ENCODE results near the gene FBXO21. TPM values are rescaled to one million over a fixed set of nuclear protein-coding genes. Genes with fewer than 3 reads are reported as not detected.

FBXO21 gene
- total RNA-seq, 1 donor from 2014 or later: 69.3 TPM

- Histone ChIP-seq H3K27ac (no peak overlapping the region), H2AFZ (replicated peaks) (no peak overlapping the region), H3K4me2 (no peak overlapping the region), H3K9ac (no peak overlapping the region), H3K4me3 (no peak overlapping the region), H3K27me3 (no peaks in the 10 kb centered on the region), H3K79me2 (ENCODE audit: low read depth) (no peaks in the 10 kb centered on the region), H3K36me3 (no peaks in the 10 kb centered on the region), H3K4me1 (peaks cover 5% of the 10 kb centered on the region), H4K20me1 (ENCODE audit: low read depth) (no peaks in the 10 kb centered on the region), H3K9me3 (ENCODE audit: low read depth) (no peaks in the 10 kb centered on the region), H3F3A (ENCODE audit: low read depth) (peaks cover 48% of the 10 kb centered on the region)
- peaks cover 8% of the 10 kb centered on the region for H3K9me3 Mint-ChIP-seq
- no peaks in the 10 kb centered on the region for H3K36me3 Mint-ChIP-seq
- no peak overlapping the region for H3K4me3 Mint-ChIP-seq
- H3K27ac Mint-ChIP-seq: no peak overlapping the region
- H3K27me3 Mint-ChIP-seq (ENCODE audit: insufficient read depth, low read depth): peaks cover 26% of the 10 kb centered on the region
- no peak for DNase-seq (ENCODE audit: low spot score)
- TF ChIP-seq EZH2phosphoT487 (IDR thresholded peaks at IDR 0.05) (no peak), EZH2 (IDR thresholded peaks at IDR 0.05) (no peak), CTCF (IDR thresholded peaks at IDR 0.05) (no peak)
- peaks cover 41% of the 10 kb centered on the region for H3K4me1 Mint-ChIP-seq
These were observed 64.5 kb downstream of the FBXO21 start for GRCh38 chr12:117125767-117126166.

- peaks cover 5% of the 10 kb centered on the region for H3K4me1 ChIP-seq
- H4K20me1 ChIP-seq (ENCODE audit: low read depth): no peaks in the 10 kb centered on the region
- Mint-ChIP-seq H3K9me3 (peaks cover 8% of the 10 kb centered on the region), H3K27ac (no peak overlapping the region), H3K4me1 (peaks cover 35% of the 10 kb centered on the region), H3K36me3 (no peaks in the 10 kb centered on the region), H3K4me3 (no peak overlapping the region), H3K27me3 (ENCODE audit: insufficient read depth, low read depth) (peaks cover 23% of the 10 kb centered on the region)
- H3F3A ChIP-seq (ENCODE audit: low read depth): peaks cover 48% of the 10 kb centered on the region
- H3K4me2 ChIP-seq: no peak overlapping the region
- H3K4me3 ChIP-seq: no peak overlapping the region
- no peak for TF ChIP-seq EZH2phosphoT487 (IDR thresholded peaks at IDR 0.05)
- TF ChIP-seq CTCF (IDR thresholded peaks at IDR 0.05): no peak
- TF ChIP-seq EZH2 (IDR thresholded peaks at IDR 0.05): no peak
- no peaks in the 10 kb centered on the region for H3K79me2 ChIP-seq (ENCODE audit: low read depth)
- no peaks in the 10 kb centered on the region for H3K36me3 ChIP-seq
- no peaks in the 10 kb centered on the region for H3K9me3 ChIP-seq (ENCODE audit: low read depth)
- no peaks in the 10 kb centered on the region for H3K27me3 ChIP-seq
- H3K9ac ChIP-seq: no peak overlapping the region
- DNase-seq (ENCODE audit: low spot score): no peak
- no peak overlapping the region for H2AFZ ChIP-seq (replicated peaks)
- no peak overlapping the region for H3K27ac ChIP-seq
These were observed 65.0 kb downstream of the FBXO21 start for GRCh38 chr12:117125272-117125613.

GRCh38 chr12:117124421-117125271 lies 65.6 kb downstream of the FBXO21 start:
- Histone ChIP-seq H3F3A (ENCODE audit: low read depth) (peaks cover 47% of the 10 kb centered on the region), H3K9ac (no peak overlapping the region), H3K4me2 (no peak overlapping the region), H3K9me3 (ENCODE audit: low read depth) (no peaks in the 10 kb centered on the region), H2AFZ (replicated peaks) (no peak overlapping the region), H3K4me3 (no peak overlapping the region), H3K79me2 (ENCODE audit: low read depth) (no peaks in the 10 kb centered on the region), H4K20me1 (ENCODE audit: low read depth) (no peaks in the 10 kb centered on the region), H3K4me1 (peaks cover 3% of the 10 kb centered on the region), H3K36me3 (no peaks in the 10 kb centered on the region), H3K27me3 (no peaks in the 10 kb centered on the region), H3K27ac (no peak overlapping the region)
- Mint-ChIP-seq H3K27ac (peak overlapping the region; percentile 80), H3K4me3 (no peak overlapping the region), H3K27me3 (ENCODE audit: insufficient read depth, low read depth) (peaks cover 22% of the 10 kb centered on the region), H3K9me3 (peaks cover 8% of the 10 kb centered on the region), H3K4me1 (peaks cover 33% of the 10 kb centered on the region), H3K36me3 (no peaks in the 10 kb centered on the region)
- DNase-seq (ENCODE audit: low spot score): no peak
- no peak for TF ChIP-seq EZH2 (IDR thresholded peaks at IDR 0.05)
- TF ChIP-seq CTCF (IDR thresholded peaks at IDR 0.05): no peak
- TF ChIP-seq EZH2phosphoT487 (IDR thresholded peaks at IDR 0.05): no peak

Measured in neural progenitor cell (in vitro differentiated cells).